HG03342 (cell line): ENCODE measurements around the gene LINC01488.

Experiments
- ATAC-seq: cut with Tn5 transposase; IDR thresholded peaks from one replicate; pipeline ENCODE4 v1.9.1; 2021; ENCODE audit warnings: mild to moderate bottlenecking, moderate library complexity; ENCODE audit not compliant: unreplicated experiment

The LINC01488 gene

GRCh38 chr11:69475141-69475865 lies 6.2 kb upstream of the LINC01488 start:
- no peak for ATAC-seq

GRCh38 chr11:69475866-69476471 lies 5.5 kb upstream of the LINC01488 start:
- ATAC-seq = no peak

GRCh38 chr11:69476509-69476961 lies 4.9 kb upstream of the LINC01488 start:
- ATAC-seq = no peak

GRCh38 chr11:69477086-69477485 lies 4.4 kb upstream of the LINC01488 start:
- ATAC-seq = no peak

- ATAC-seq = no peak
Observed at GRCh38 chr11:69479591-69480271, 1.7 kb upstream of the LINC01488 start.

GRCh38 chr11:69480547-69481392 lies 693 bp upstream of the LINC01488 start:
- ATAC-seq = no peak

GRCh38 chr11:69482322-69482721 lies 859 bp downstream of the LINC01488 start:
- no peak for ATAC-seq

- no peak for ATAC-seq
Observed at GRCh38 chr11:69483170-69483569, 1.7 kb downstream of the LINC01488 start.

GRCh38 chr11:69483691-69484426 lies 2.4 kb downstream of the LINC01488 start:
- no peak for ATAC-seq

- no peak for ATAC-seq
Observed at GRCh38 chr11:69484427-69485259, 3.2 kb downstream of the LINC01488 start.

- no peak for ATAC-seq
Observed at GRCh38 chr11:69485337-69486041, 4.0 kb downstream of the LINC01488 start.

GRCh38 chr11:69486056-69486772 lies 4.8 kb downstream of the LINC01488 start:
- ATAC-seq = no peak

GRCh38 chr11:69486773-69487291 lies 5.4 kb downstream of the LINC01488 start:
- no peak for ATAC-seq

- ATAC-seq = no peak
Observed at GRCh38 chr11:69487391-69487790, 5.9 kb downstream of the LINC01488 start.

GRCh38 chr11:69487849-69488542 lies 6.5 kb downstream of the LINC01488 start:
- ATAC-seq = no peak

GRCh38 chr11:69488543-69488940 lies 7.1 kb downstream of the LINC01488 start:
- no peak for ATAC-seq

- no peak for ATAC-seq
Observed at GRCh38 chr11:69489031-69489745, 7.7 kb downstream of the LINC01488 start.
